Panc1 (cell line): ENCODE measurements around the gene SNTG2. TPM values are rescaled to one million over a fixed set of nuclear protein-coding genes. Genes with fewer than 3 reads are reported as not detected.

Experiments
- ATAC-seq: fragments of 200-7000 bp; cut with Tn5 transposase; 2 replicates; pipeline ENCODE4 v1.9.1; 2020; ENCODE audit warnings: mild to moderate bottlenecking, moderate library complexity
- BruUV-seq: library from RNA; stranded (reverse); fragments of 400-500 nt; replicated peaks from 2 replicates; lab custom pipeline; 2021; lab: Mats Ljungman, UMichigan
- CTCF ChIA-PET: fragments of 300-600 bp; sonication (Branson Sonifier 250); formaldehyde crosslinking; loops from one replicate; lab custom pipeline; 2022; ENCODE audit warnings: antibody characterized with exemption; lab: Charles Lee
- POLR2A ChIA-PET: fragments of 300-600 bp; sonication (Branson Sonifier 250); formaldehyde crosslinking; loops from one replicate; lab custom pipeline; 2022; ENCODE audit warnings: antibody characterized with exemption; lab: Charles Lee
- DNase-seq: peaks from one replicate; pipeline ENCODE4 v3.0.0-alpha.2; 2010; ENCODE audit warnings: low read depth, low spot score
- H3K27ac ChIP-seq: 2 replicates; pipeline ENCODE4 v1.5.1; 2011; ENCODE audit warnings: mild to moderate bottlenecking, low read length, inconsistent platforms
- H3K27me3 ChIP-seq: fragments of 200-500 bp; sonication (Bioruptor generic); 2 replicates; pipeline ENCODE4 v1.6.0; 2014; ENCODE audit warnings: low read length, inconsistent platforms; ENCODE audit not compliant: control insufficient read depth, insufficient read depth
- H3K36me3 ChIP-seq: fragments of 200-500 bp; sonication (Bioruptor generic); 2 replicates; pipeline ENCODE4 v1.5.1; 2014; ENCODE audit warnings: inconsistent platforms, mild to moderate bottlenecking, low read length, moderate library complexity; ENCODE audit not compliant: control insufficient read depth, insufficient read depth
- H3K4me1 ChIP-seq: 2 replicates; pipeline ENCODE4 v1.5.1; 2011; ENCODE audit warnings: inconsistent platforms, mild to moderate bottlenecking, low read length, moderate library complexity; ENCODE audit not compliant: control insufficient read depth, insufficient read depth
- H3K4me3 ChIP-seq, 2 experiments: 2 replicates each; pipeline ENCODE4 v1.5.1; 2011 to 2012; ENCODE audit warnings: low read depth in 2 of 2, low read length in 2 of 2, mild to moderate bottlenecking in 2 of 2, inconsistent platforms in 1 of 2, moderate library complexity in 1 of 2
- H3K9me3 ChIP-seq: fragments of 200-500 bp; sonication (Bioruptor generic); 2 replicates; pipeline ENCODE4 v1.5.1; 2014; ENCODE audit warnings: low read depth, mild to moderate bottlenecking, inconsistent platforms, low read length, moderate library complexity; ENCODE audit not compliant: control insufficient read depth, insufficient read depth
- POLR2AphosphoS5 ChIP-seq: IDR thresholded peaks from 2 replicates; pipeline ENCODE4 v1.6.1; 2012; ENCODE audit warnings: mild to moderate bottlenecking, low read depth, low read length, moderate library complexity
- SIN3A ChIP-seq: IDR thresholded peaks from 2 replicates; pipeline ENCODE4 v1.6.1; 2012; ENCODE audit warnings: low read depth, mild to moderate bottlenecking, low read length, moderate library complexity, borderline replicate concordance; ENCODE audit not compliant: insufficient read depth
- TCF7L2 ChIP-seq: IDR thresholded peaks from 2 replicates; pipeline ENCODE4 v1.6.1; 2011; ENCODE audit warnings: mild to moderate bottlenecking, low read depth, low read length, inconsistent platforms
- in situ Hi-C: cut with HindIII; loops from 2 replicates; pipeline ENCODE4 v1.10.0; 2016; ENCODE audit warnings: low sequenced_read_pairs, low pct_unique_long_range_greater_than_20kb
- intact Hi-C: fragments of 100-400 bp; cut with micrococcal nuclease; formaldehyde crosslinking; loops from one replicate; pipeline ENCODE4 v1.10.0; 2022; ENCODE audit not compliant: unreplicated experiment
- total RNA-seq: library from RNA; stranded (reverse); gene quantifications from one replicate; pipeline ENCODE4 v1.2.1, GENCODE V29; 2021; ENCODE audit not compliant: unreplicated experiment
- TF ChIP-seq, protein P1 (sequence below): fragments of 450-650 bp; IDR thresholded peaks from 2 replicates; pipeline ENCODE4 v1.5.1; 2017; ENCODE audit warnings: mild to moderate bottlenecking
- TF ChIP-seq, protein P2 (sequence below), 2 experiments: IDR thresholded peaks; 2 replicates each; pipeline ENCODE4 v1.6.1; 2011 to 2012; ENCODE audit warnings: low read depth in 2 of 2, control low read depth in 1 of 2, low read length in 1 of 2, mild to moderate bottlenecking in 1 of 2, moderate library complexity in 1 of 2; ENCODE audit not compliant: insufficient read depth in 1 of 2

SNTG2 gene
- total RNA-seq, 1 experiment from 2014 or later, result not detected

DNA sequence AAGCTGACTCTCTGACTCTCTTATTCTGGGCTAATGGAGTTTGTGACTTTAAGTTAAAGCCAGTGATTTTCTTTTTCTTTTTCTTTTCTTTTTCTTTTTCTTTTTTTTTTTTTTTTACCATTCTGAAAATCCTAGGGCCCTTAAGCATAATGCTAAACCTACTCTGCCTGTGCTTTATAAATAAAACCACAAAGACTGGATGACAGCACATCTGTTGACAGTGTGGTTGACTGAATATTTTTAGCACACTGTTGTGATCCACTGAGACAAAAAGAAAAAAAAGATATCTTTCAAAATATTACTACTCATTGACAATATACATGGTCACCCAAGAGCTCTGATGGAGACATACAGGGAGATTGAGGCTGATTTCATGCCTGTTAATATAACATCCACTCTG, 121.6 kb downstream of the SNTG2 start:
- Histone ChIP-seq H3K9me3 (no peaks in the 10 kb centered on the region), H3K4me1 (no peaks in the 10 kb centered on the region), H3K36me3 (no peaks in the 10 kb centered on the region), H3K4me3 (no peak overlapping the region), H3K27ac (no peak overlapping the region), H3K27me3 (no peaks in the 10 kb centered on the region)
- DNase-seq (no peak), ATAC-seq (no peak)
- POLR2A ChIA-PET, result interaction anchor here (0.7 kb wide), 1 partner anchor 338 kb away, joined by 13 read pairs; no protein-coding TSS in a partner anchor
- CTCF ChIA-PET, result interaction anchor here (0.7 kb wide), 1 partner anchor 19 kb away, joined by 6 read pairs; no protein-coding TSS in a partner anchor
- in situ Hi-C loops (no loop called here), intact Hi-C loops (no loop called here)
- TF ChIP-seq SIN3A, result no peak
- TF ChIP-seq, protein P1, sequence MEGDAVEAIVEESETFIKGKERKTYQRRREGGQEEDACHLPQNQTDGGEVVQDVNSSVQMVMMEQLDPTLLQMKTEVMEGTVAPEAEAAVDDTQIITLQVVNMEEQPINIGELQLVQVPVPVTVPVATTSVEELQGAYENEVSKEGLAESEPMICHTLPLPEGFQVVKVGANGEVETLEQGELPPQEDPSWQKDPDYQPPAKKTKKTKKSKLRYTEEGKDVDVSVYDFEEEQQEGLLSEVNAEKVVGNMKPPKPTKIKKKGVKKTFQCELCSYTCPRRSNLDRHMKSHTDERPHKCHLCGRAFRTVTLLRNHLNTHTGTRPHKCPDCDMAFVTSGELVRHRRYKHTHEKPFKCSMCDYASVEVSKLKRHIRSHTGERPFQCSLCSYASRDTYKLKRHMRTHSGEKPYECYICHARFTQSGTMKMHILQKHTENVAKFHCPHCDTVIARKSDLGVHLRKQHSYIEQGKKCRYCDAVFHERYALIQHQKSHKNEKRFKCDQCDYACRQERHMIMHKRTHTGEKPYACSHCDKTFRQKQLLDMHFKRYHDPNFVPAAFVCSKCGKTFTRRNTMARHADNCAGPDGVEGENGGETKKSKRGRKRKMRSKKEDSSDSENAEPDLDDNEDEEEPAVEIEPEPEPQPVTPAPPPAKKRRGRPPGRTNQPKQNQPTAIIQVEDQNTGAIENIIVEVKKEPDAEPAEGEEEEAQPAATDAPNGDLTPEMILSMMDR, result no peak
- TF ChIP-seq TCF7L2, result no peak
- TF ChIP-seq POLR2AphosphoS5, result no peak
- TF ChIP-seq, protein P2, sequence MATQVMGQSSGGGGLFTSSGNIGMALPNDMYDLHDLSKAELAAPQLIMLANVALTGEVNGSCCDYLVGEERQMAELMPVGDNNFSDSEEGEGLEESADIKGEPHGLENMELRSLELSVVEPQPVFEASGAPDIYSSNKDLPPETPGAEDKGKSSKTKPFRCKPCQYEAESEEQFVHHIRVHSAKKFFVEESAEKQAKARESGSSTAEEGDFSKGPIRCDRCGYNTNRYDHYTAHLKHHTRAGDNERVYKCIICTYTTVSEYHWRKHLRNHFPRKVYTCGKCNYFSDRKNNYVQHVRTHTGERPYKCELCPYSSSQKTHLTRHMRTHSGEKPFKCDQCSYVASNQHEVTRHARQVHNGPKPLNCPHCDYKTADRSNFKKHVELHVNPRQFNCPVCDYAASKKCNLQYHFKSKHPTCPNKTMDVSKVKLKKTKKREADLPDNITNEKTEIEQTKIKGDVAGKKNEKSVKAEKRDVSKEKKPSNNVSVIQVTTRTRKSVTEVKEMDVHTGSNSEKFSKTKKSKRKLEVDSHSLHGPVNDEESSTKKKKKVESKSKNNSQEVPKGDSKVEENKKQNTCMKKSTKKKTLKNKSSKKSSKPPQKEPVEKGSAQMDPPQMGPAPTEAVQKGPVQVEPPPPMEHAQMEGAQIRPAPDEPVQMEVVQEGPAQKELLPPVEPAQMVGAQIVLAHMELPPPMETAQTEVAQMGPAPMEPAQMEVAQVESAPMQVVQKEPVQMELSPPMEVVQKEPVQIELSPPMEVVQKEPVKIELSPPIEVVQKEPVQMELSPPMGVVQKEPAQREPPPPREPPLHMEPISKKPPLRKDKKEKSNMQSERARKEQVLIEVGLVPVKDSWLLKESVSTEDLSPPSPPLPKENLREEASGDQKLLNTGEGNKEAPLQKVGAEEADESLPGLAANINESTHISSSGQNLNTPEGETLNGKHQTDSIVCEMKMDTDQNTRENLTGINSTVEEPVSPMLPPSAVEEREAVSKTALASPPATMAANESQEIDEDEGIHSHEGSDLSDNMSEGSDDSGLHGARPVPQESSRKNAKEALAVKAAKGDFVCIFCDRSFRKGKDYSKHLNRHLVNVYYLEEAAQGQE (IDR thresholded peaks at IDR 0.05; ENCODE audit: insufficient read depth in 1 of 2, low read depth in 2 of 2, low read length in 1 of 2), result no peak
- no TSS peak for BruUV-seq

DNA sequence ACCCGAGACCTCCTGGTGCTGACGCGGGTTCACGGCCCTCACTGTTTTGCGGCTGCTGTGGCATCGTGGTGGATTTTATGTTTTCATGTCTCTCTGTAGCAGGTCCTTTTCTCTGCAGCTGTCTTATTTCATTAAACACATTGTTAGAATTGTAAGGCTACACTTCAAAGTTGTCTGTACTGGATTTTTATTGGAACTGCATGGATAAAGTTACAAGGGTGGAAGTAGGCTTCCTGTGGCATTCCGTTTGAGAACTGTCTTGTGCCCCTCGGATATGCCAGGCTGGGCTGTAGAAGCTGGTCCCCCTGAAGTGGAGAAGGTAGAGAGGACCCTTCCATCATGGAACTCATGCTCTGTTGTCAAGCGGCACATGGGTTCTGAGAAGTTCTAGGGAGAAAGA, 127.3 kb downstream of the SNTG2 start:
- no peak for TF ChIP-seq SIN3A
- TF ChIP-seq, protein P2 (IDR thresholded peaks at IDR 0.05; ENCODE audit: insufficient read depth in 1 of 2, low read depth in 2 of 2, low read length in 1 of 2), result no peak
- TF ChIP-seq TCF7L2, result no peak
- TF ChIP-seq POLR2AphosphoS5, result no peak
- TF ChIP-seq, protein P1, result no peak
- Histone ChIP-seq H3K9me3 (no peaks in the 10 kb centered on the region), H3K36me3 (no peaks in the 10 kb centered on the region), H3K4me3 (no peak overlapping the region), H3K27me3 (no peaks in the 10 kb centered on the region), H3K4me1 (no peaks in the 10 kb centered on the region), H3K27ac (no peak overlapping the region)
- DNase-seq (no peak), ATAC-seq (no peak)
- in situ Hi-C loops (no loop called here), intact Hi-C loops (no loop called here)
- BruUV-seq, result no TSS peak
- ChIA-PET POLR2A (no interaction called here), CTCF (no interaction called here)
